Gastrocnemius medialis (tissue), 4 donors: ENCODE measurements around the gene TMPRSS4.

ENCODE experiments used
- POLR2A ChIP-seq, 2 donors: fragments of 450-650 bp; IDR thresholded peaks; one replicate each; pipeline ENCODE4 v1.6.1; 2017; ENCODE audit warnings: antibody characterized with exemption in 2 of 2, mild to moderate bottlenecking in 2 of 2, moderate library complexity in 2 of 2
- TF ChIP-seq, protein P1 (sequence below), 5 experiments: fragments of 450-650 bp in 3 of 5; fragments of 200-600 bp in 2 of 5; sonication (generic) in 2 of 5; IDR thresholded peaks in 4 of 5; conservative IDR thresholded peaks in 1 of 5; 1 replicate in 4 of 5; 2 replicates in 1 of 5; pipeline ENCODE4 v1.5.1; 2016 to 2019; ENCODE audit warnings: antibody characterized with exemption in 5 of 5, mild to moderate bottlenecking in 3 of 5, moderate library complexity in 3 of 5

DNA sequence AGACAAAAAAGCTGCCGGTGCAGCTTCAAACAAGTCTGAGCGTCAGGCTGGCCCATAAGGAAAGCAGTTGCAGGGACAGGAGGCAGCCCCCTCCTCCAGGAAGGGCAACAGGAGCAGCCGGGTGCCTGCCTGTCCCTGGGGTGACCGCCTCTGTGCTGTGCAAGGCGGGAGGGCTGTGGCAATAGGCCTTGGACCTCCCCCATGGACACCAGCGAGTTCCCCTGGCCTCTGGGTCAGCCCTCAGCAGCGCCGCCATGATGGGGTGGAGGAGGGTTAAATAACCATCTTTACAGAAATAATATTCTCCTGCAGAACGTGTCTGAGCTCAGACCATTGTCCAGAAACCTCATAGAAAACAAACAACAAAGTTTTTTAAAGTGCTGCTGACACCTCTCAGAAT lies 3.3 kb upstream of the TMPRSS4 start:
- TF ChIP-seq, protein P1, sequence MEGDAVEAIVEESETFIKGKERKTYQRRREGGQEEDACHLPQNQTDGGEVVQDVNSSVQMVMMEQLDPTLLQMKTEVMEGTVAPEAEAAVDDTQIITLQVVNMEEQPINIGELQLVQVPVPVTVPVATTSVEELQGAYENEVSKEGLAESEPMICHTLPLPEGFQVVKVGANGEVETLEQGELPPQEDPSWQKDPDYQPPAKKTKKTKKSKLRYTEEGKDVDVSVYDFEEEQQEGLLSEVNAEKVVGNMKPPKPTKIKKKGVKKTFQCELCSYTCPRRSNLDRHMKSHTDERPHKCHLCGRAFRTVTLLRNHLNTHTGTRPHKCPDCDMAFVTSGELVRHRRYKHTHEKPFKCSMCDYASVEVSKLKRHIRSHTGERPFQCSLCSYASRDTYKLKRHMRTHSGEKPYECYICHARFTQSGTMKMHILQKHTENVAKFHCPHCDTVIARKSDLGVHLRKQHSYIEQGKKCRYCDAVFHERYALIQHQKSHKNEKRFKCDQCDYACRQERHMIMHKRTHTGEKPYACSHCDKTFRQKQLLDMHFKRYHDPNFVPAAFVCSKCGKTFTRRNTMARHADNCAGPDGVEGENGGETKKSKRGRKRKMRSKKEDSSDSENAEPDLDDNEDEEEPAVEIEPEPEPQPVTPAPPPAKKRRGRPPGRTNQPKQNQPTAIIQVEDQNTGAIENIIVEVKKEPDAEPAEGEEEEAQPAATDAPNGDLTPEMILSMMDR (IDR thresholded peaks at IDR 0.05 in 4 of 5, conservative IDR thresholded peaks at IDR 0.05 in 1 of 5), result no peak
- TF ChIP-seq POLR2A (IDR thresholded peaks at IDR 0.05), result no peak
